H1 (cell line): Measurements from ENCODE around the gene SPATA16.

Experiments
- EP300 ChIP-seq, 2 experiments: IDR thresholded peaks; 1 replicate in 1 of 2; 2 replicates in 1 of 2; pipeline ENCODE4 v1.6.1; 2011 to 2012; ENCODE audit warnings: low read depth in 2 of 2, low read length in 2 of 2, mild to moderate bottlenecking in 2 of 2, borderline replicate concordance in 1 of 2, inconsistent platforms in 1 of 2, moderate library complexity in 1 of 2
- TAF1 ChIP-seq: IDR thresholded peaks from 2 replicates; pipeline ENCODE4 v1.6.1; 2011; ENCODE audit warnings: mild to moderate bottlenecking, low read depth, low read length
- TF ChIP-seq, protein P1 (sequence below), 3 experiments: IDR thresholded peaks; 1 replicate in 2 of 3; 2 replicates in 1 of 3; pipeline versions ENCODE4 v1.5.1 to v1.6.1; 2011; ENCODE audit warnings: low read length in 3 of 3, mild to moderate bottlenecking in 3 of 3, inconsistent platforms in 2 of 3, low read depth in 1 of 3, moderate library complexity in 1 of 3; ENCODE audit not compliant: insufficient read depth in 1 of 3; ENCODE audit errors: control extremely low read depth in 1 of 3

DNA sequence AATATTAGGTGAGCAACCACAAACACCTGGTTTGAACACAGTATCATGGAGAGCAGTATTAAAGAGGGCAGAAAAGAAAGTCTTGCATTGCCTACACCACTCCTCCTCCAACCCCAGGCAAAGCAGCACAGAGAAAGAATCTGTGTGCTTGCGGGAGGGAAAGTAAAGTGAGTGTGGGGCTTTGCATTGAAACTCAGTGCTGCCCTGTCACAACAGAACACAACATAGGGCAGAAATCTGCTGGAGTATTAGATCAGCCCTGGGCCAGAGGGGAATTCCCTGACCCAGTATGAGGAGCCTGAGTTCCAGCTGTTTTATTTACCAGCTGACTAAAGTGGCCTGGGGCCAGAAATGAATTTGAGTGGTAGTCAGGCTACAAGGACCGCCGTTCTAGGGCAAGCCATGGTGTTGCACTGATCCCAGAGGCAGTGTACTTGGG is 75.5 kb downstream of the SPATA16 start:
- TF ChIP-seq EP300 (IDR thresholded peaks at IDR 0.05; ENCODE audit: borderline replicate concordance in 1 of 2, low read depth in 2 of 2, low read length in 2 of 2), result no peak
- no peak for TF ChIP-seq TAF1
- TF ChIP-seq, protein P1, sequence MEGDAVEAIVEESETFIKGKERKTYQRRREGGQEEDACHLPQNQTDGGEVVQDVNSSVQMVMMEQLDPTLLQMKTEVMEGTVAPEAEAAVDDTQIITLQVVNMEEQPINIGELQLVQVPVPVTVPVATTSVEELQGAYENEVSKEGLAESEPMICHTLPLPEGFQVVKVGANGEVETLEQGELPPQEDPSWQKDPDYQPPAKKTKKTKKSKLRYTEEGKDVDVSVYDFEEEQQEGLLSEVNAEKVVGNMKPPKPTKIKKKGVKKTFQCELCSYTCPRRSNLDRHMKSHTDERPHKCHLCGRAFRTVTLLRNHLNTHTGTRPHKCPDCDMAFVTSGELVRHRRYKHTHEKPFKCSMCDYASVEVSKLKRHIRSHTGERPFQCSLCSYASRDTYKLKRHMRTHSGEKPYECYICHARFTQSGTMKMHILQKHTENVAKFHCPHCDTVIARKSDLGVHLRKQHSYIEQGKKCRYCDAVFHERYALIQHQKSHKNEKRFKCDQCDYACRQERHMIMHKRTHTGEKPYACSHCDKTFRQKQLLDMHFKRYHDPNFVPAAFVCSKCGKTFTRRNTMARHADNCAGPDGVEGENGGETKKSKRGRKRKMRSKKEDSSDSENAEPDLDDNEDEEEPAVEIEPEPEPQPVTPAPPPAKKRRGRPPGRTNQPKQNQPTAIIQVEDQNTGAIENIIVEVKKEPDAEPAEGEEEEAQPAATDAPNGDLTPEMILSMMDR (IDR thresholded peaks at IDR 0.05; ENCODE audit: control extremely low read depth in 1 of 3, insufficient read depth in 1 of 3, low read depth in 1 of 3, low read length in 3 of 3), result no peak
